Measurements from ENCODE around the gene PIEZO1. TPM values are rescaled to one million over a fixed set of nuclear protein-coding genes. Genes with fewer than 3 reads are reported as not detected.

PIEZO1 gene
- total and polyA plus RNA-seq, 2 donors (not counting 3 experiments of a cell fraction or from before 2014, with no cell fraction given): 298 to 322 TPM

GRCh38 chr16:88736088-88736487, 48.9 kb downstream of the PIEZO1 start:
- no peaks in the 10 kb centered on the region for H3K9me3 ChIP-seq (replicated peaks; ENCODE audit: control insufficient read depth, insufficient read depth, low read length)
- no peaks in the 10 kb centered on the region for H3K9me1 ChIP-seq (replicated peaks; ENCODE audit: control insufficient read depth, extremely low read depth, insufficient read depth, low read length)
- DNase-seq (ENCODE audit: low read depth, low spot score): no peak
- no peaks in the 10 kb centered on the region for H3K4me1 ChIP-seq (ENCODE audit: control insufficient read depth, extremely low read depth, insufficient read depth, low read length)
- intact Hi-C loops (cut with micrococcal nuclease) (no loop called here), dilution Hi-C loops (cut with MboI; ENCODE audit: extremely low pct_ligation_motif_present, low sequenced_read_pairs) (no loop called here)
- no peak for TF ChIP-seq EZH2 (IDR thresholded peaks at IDR 0.05; ENCODE audit: borderline replicate concordance, low read depth, low read length, severe bottlenecking)
- TF ChIP-seq MAX (IDR thresholded peaks at IDR 0.05; ENCODE audit: insufficient read depth, insufficient read length): no peak
- TF ChIP-seq POLR2A (IDR thresholded peaks at IDR 0.05; ENCODE audit: low read depth, low read length): no peak
- no peak overlapping the region for H3K9ac ChIP-seq (replicated peaks; ENCODE audit: extremely low read depth, insufficient read depth, low read length)
- H2AFZ ChIP-seq (ENCODE audit: low read depth, low read length): no peak overlapping the region
- ChIA-PET CTCF (interaction anchor here (1.5 to 7.3 kb wide), 4 partner anchors 14 to 45 kb away, joined by 3 to 165 read pairs (median 27); partner anchors contain the start of gene PIEZO1), POLR2A (no interaction called here)
- no peaks in the 10 kb centered on the region for H3K27me3 ChIP-seq (ENCODE audit: control insufficient read depth in 2 of 2, insufficient read depth in 2 of 2, low read length in 2 of 2)
- no peak for FAIRE-seq
- no peaks in the 10 kb centered on the region for H4K20me1 ChIP-seq (replicated peaks; ENCODE audit: control insufficient read depth, extremely low read depth, insufficient read depth, low read length)
- peaks cover 4 to 67% of the 10 kb centered on the region in 2 experiments for H3K36me3 ChIP-seq (ENCODE audit: control insufficient read depth in 2 of 2, extremely low read depth in 1 of 2, insufficient read depth in 2 of 2, low read length in 2 of 2)
- BruUV-seq (replicated peaks): no TSS peak
- no peak overlapping the region for H3K4me2 ChIP-seq (ENCODE audit: insufficient read depth, low read length)
- no peaks in the 10 kb centered on the region for H3K79me2 ChIP-seq (ENCODE audit: control insufficient read depth, insufficient read depth, low read length)
- H3K4me3 ChIP-seq (replicated peaks in 1 of 3; ENCODE audit: insufficient read depth in 1 of 3, low read depth in 1 of 3, low read length in 3 of 3): no peak overlapping the region
- no peak overlapping the region for H3K27ac ChIP-seq (ENCODE audit: insufficient read depth, low read depth, low read length)

- no peaks in the 10 kb centered on the region for H4K20me1 ChIP-seq (replicated peaks; ENCODE audit: control insufficient read depth, extremely low read depth, insufficient read depth, low read length)
- no peak overlapping the region for H3K27ac ChIP-seq (ENCODE audit: insufficient read depth, low read depth, low read length)
- peaks cover 4 to 66% of the 10 kb centered on the region in 2 experiments for H3K36me3 ChIP-seq (ENCODE audit: control insufficient read depth in 2 of 2, extremely low read depth in 1 of 2, insufficient read depth in 2 of 2, low read length in 2 of 2)
- no peak overlapping the region for H2AFZ ChIP-seq (ENCODE audit: low read depth, low read length)
- H3K9me1 ChIP-seq (replicated peaks; ENCODE audit: control insufficient read depth, extremely low read depth, insufficient read depth, low read length): no peaks in the 10 kb centered on the region
- FAIRE-seq (no peak), DNase-seq (ENCODE audit: low read depth, low spot score) (no peak)
- no peak overlapping the region for H3K9ac ChIP-seq (replicated peaks; ENCODE audit: extremely low read depth, insufficient read depth, low read length)
- H3K27me3 ChIP-seq (ENCODE audit: control insufficient read depth in 2 of 2, insufficient read depth in 2 of 2, low read length in 2 of 2): no peaks in the 10 kb centered on the region
- CTCF ChIA-PET: interaction anchor here (0.6 to 7.3 kb wide), 4 partner anchors 14 to 439 kb away, joined by 3 to 165 read pairs (median 11); partner anchors contain the start of gene PIEZO1
- no peak overlapping the region for H3K4me2 ChIP-seq (ENCODE audit: insufficient read depth, low read length)
- intact Hi-C loops (cut with micrococcal nuclease) (no loop called here), dilution Hi-C loops (cut with MboI; ENCODE audit: extremely low pct_ligation_motif_present, low sequenced_read_pairs) (no loop called here)
- BruUV-seq (replicated peaks): no TSS peak
- no peak for TF ChIP-seq EZH2 (IDR thresholded peaks at IDR 0.05; ENCODE audit: borderline replicate concordance, low read depth, low read length, severe bottlenecking)
- TF ChIP-seq JUN (IDR thresholded peaks at IDR 0.05; ENCODE audit: borderline replicate concordance, insufficient read depth, insufficient read length, low read depth): no peak
- no peaks in the 10 kb centered on the region for H3K4me1 ChIP-seq (ENCODE audit: control insufficient read depth, extremely low read depth, insufficient read depth, low read length)
- no peaks in the 10 kb centered on the region for H3K79me2 ChIP-seq (ENCODE audit: control insufficient read depth, insufficient read depth, low read length)
- H3K9me3 ChIP-seq (replicated peaks; ENCODE audit: control insufficient read depth, insufficient read depth, low read length): no peaks in the 10 kb centered on the region
- no peak overlapping the region for H3K4me3 ChIP-seq (replicated peaks in 1 of 3; ENCODE audit: insufficient read depth in 1 of 3, low read depth in 1 of 3, low read length in 3 of 3)
- POLR2A ChIA-PET: no interaction called here
Observed at GRCh38 chr16:88735616-88736015, 49.4 kb downstream of the PIEZO1 start.
